CD4-positive, alpha-beta T cell (primary cell): ENCODE data around the gene PAFAH1B2. TPM values are rescaled to one million over a fixed set of nuclear protein-coding genes. Genes with fewer than 3 reads are reported as not detected.

ENCODE experiments used
- ATAC-seq: fragments of 200-7000 bp; cut with Tn5 transposase; one replicate; pipeline ENCODE4 v1.10.0; 2022; ENCODE audit warnings: mild to moderate bottlenecking; ENCODE audit not compliant: poor library complexity
- CTCF ChIA-PET: fragments of 350-600 bp; sonication (Branson Sonifier 250); formaldehyde crosslinking; loops from one replicate; lab custom pipeline; 2021; ENCODE audit warnings: antibody characterized with exemption, inconsistent platforms; lab: Charles Lee
- POLR2A ChIA-PET: fragments of 350-600 bp; sonication (Branson Sonifier 250); formaldehyde crosslinking; loops from one replicate; lab custom pipeline; 2021; ENCODE audit warnings: antibody characterized with exemption, inconsistent platforms; lab: Charles Lee
- DNase-seq, 14 experiments: peaks; one replicate each; pipeline ENCODE4 v3.0.0-alpha.2; 2013 to 2020; ENCODE audit warnings: mixed read lengths in 2 of 14
- H3K27ac ChIP-seq, 2 donors: one replicate each; pipeline versions ENCODE4 v1.5.1 to v1.7.0; 2013; ENCODE audit warnings: low read length in 2 of 2, low read depth in 1 of 2, mild to moderate bottlenecking in 1 of 2
- H3K27me3 ChIP-seq, 2 experiments: 1 replicate in 1 of 2; 2 replicates in 1 of 2; pipeline versions ENCODE4 v1.6.1 to v1.7.0; 2013; ENCODE audit warnings: low read length in 2 of 2, control low read depth in 1 of 2, mild to moderate bottlenecking in 1 of 2, moderate library complexity in 1 of 2; ENCODE audit not compliant: insufficient read depth in 2 of 2, control insufficient read depth in 1 of 2
- H3K36me3 ChIP-seq: one replicate; pipeline ENCODE4 v1.6.1; 2013; ENCODE audit warnings: low read length, control low read depth; ENCODE audit not compliant: insufficient read depth
- H3K4me1 ChIP-seq: one replicate; pipeline ENCODE4 v1.6.1; 2013; ENCODE audit warnings: low read length, control low read depth; ENCODE audit not compliant: insufficient read depth
- H3K4me3 ChIP-seq: one replicate; pipeline ENCODE4 v1.5.1; 2013; ENCODE audit warnings: mild to moderate bottlenecking, low read length, moderate library complexity
- H3K9me3 ChIP-seq, 2 experiments: 1 replicate in 1 of 2; 2 replicates in 1 of 2; pipeline versions ENCODE4 v1.6.1 to v1.7.0; 2013; ENCODE audit warnings: low read length in 2 of 2, mild to moderate bottlenecking in 2 of 2, control low read depth in 1 of 2, moderate library complexity in 1 of 2; ENCODE audit not compliant: control insufficient read depth in 1 of 2, insufficient read depth in 1 of 2
- H3K27ac Mint-ChIP-seq: one replicate; pipeline ENCODE4 v1.8.0; 2020; ENCODE audit warnings: mixed read lengths
- H3K27me3 Mint-ChIP-seq: one replicate; pipeline ENCODE4 v1.8.0; 2021; ENCODE audit warnings: mixed read lengths
- H3K36me3 Mint-ChIP-seq: one replicate; pipeline ENCODE4 v1.8.0; 2021; ENCODE audit warnings: low read depth, mixed read lengths
- H3K4me1 Mint-ChIP-seq: one replicate; pipeline ENCODE4 v1.8.0; 2021; ENCODE audit warnings: low read depth, mixed read lengths
- H3K4me3 Mint-ChIP-seq: one replicate; pipeline ENCODE4 v1.8.0; 2020; ENCODE audit warnings: mild to moderate bottlenecking, mixed read lengths
- H3K9me3 Mint-ChIP-seq: one replicate; pipeline ENCODE4 v1.8.0; 2020; ENCODE audit warnings: mixed read lengths
- CTCF ChIP-seq: fragments of 200-600 bp; IDR thresholded peaks from one replicate; pipeline ENCODE4 v1.8.0; 2022; ENCODE audit warnings: antibody characterized with exemption, mild to moderate bottlenecking
- intact Hi-C, 2 experiments: fragments of 100-400 bp; cut with DNase I in 1 of 2; cut with micrococcal nuclease in 1 of 2; formaldehyde crosslinking; loops; one replicate each; pipeline versions ENCODE4 v1.15.1 to v1.9.0; 2023 to 2025; cut with DNase I, micrococcal nuclease
- total RNA-seq, 174 experiments: library from RNA in 2 of 174; stranded (reverse) in 2 of 174; gene quantifications; one replicate each; pipeline ENCODE4 v1.2.3 and lab custom pipeline; 2021 to 2026

Gene PAFAH1B2
- total RNA-seq, 2 experiments from 2014 or later = 44.3 to 45.6 TPM

GRCh38 chr11:117179048-117179999, 35.2 kb downstream of the PAFAH1B2 start:
- Histone ChIP-seq H3K4me1 (peaks cover 32% of the 10 kb centered on the region), H3K4me3 (peak overlapping the region; percentile 81), H3K36me3 (peaks cover 13% of the 10 kb centered on the region), H3K27ac (peak overlapping the region; percentile 10 to 44), H3K9me3 (no peaks in the 10 kb centered on the region), H3K27me3 (no peaks in the 10 kb centered on the region)
- peak overlapping the region; percentile 98 for H3K27ac Mint-ChIP-seq
- ChIA-PET POLR2A (interaction anchor here (1.0 to 4.9 kb wide), 16 partner anchors 9 to 392 kb away, joined by 3 to 60 read pairs (median 8); partner anchors contain the start of genes CEP164, PAFAH1B2, PCSK7 and RNF214), CTCF (interaction anchor here (1.2 to 1.6 kb wide), 4 partner anchors 9 to 74 kb away, joined by 3 to 7 read pairs (median 4); partner anchors contain the start of genes PCSK7 and RNF214)
- intact Hi-C loops = loop anchor here (2.0 to 5.0 kb wide), 2 partner anchors 37 to 53 kb away; partner anchors contain the start of genes PAFAH1B2 (in 1 of the 2), PCSK7 (in 1 of the 2) and RNF214 (in 1 of the 2)
- H3K4me3 Mint-ChIP-seq = peak overlapping the region; percentile 99
- H3K9me3 Mint-ChIP-seq = no peaks in the 10 kb centered on the region
- TF ChIP-seq CTCF = no peak
- peak; percentile 10 to 70 (median 48) for DNase-seq
- H3K27me3 Mint-ChIP-seq = no peaks in the 10 kb centered on the region
- H3K4me1 Mint-ChIP-seq = peaks cover 36% of the 10 kb centered on the region
- peaks cover 19% of the 10 kb centered on the region for H3K36me3 Mint-ChIP-seq
- ATAC-seq = peak; percentile 37

- intact Hi-C loops = no loop called here
- TF ChIP-seq CTCF = no peak
- no peaks in the 10 kb centered on the region for H3K27me3 Mint-ChIP-seq
Observed at GRCh38 chr11:117180020-117180419, 35.9 kb downstream of the PAFAH1B2 start.

More at GRCh38 chr11:117180020-117180419, 35.9 kb downstream of the PAFAH1B2 start:
- Mint-ChIP-seq H3K4me3 (peak overlapping the region; percentile 99), H3K36me3 (peaks cover 21% of the 10 kb centered on the region), H3K9me3 (no peaks in the 10 kb centered on the region), H3K27ac (peak overlapping the region; percentile 98), H3K4me1 (peaks cover 36% of the 10 kb centered on the region)
- DNase-seq = peak in 2 of 14 experiments; percentile 20
- H3K36me3 ChIP-seq = peaks cover 13% of the 10 kb centered on the region
- H3K9me3 ChIP-seq = no peaks in the 10 kb centered on the region
- ChIA-PET POLR2A (interaction anchor here (1.0 to 4.9 kb wide), 9 partner anchors 8 to 392 kb away, joined by 3 to 60 read pairs (median 12); partner anchors contain the start of genes PAFAH1B2, PCSK7, RNF214 and ZPR1), CTCF (interaction anchor here (1.3 to 2.2 kb wide), 4 partner anchors 13 to 74 kb away, joined by 4 to 11 read pairs (median 6); partner anchors contain the start of genes PCSK7 and RNF214)
- no peak for ATAC-seq
- peaks cover 32% of the 10 kb centered on the region for H3K4me1 ChIP-seq
- no peaks in the 10 kb centered on the region for H3K27me3 ChIP-seq
- H3K27ac ChIP-seq = no peak overlapping the region
- peak overlapping the region; percentile 81 for H3K4me3 ChIP-seq
